Central memory CD8-positive, alpha-beta T cell (primary cell): ENCODE results near the gene YIPF3.
"Not testable (repeated sequence)": the region's sequence is repeated elsewhere in the genome, so short reads cannot be mapped to it uniquely, and the experiment has no call there.

Experiments used
- ATAC-seq: fragments of 150-1000 bp; cut with Tn5 transposase; replicated peaks from 2 replicates; pipeline ENCODE4 v1.10.0; 2022; ENCODE audit warnings: mild to moderate bottlenecking, moderate FRiP score, moderate number of reproducible peaks; ENCODE audit not compliant: poor library complexity, severe bottlenecking; ENCODE audit errors: extremely low read depth
- DNase-seq, 2 donors: peaks; one replicate each; pipeline ENCODE4 v3.0.0; 2021; ENCODE audit warnings: low spot score in 2 of 2
- H3K27ac Mint-ChIP-seq: one replicate; pipeline ENCODE4 v1.8.0; 2022; ENCODE audit warnings: low read depth, mild to moderate bottlenecking, moderate library complexity, mixed read lengths
- H3K27me3 Mint-ChIP-seq: one replicate; pipeline ENCODE4 v1.8.0; 2022; ENCODE audit warnings: mixed read lengths
- H3K36me3 Mint-ChIP-seq: one replicate; pipeline ENCODE4 v1.8.0; 2022; ENCODE audit warnings: mild to moderate bottlenecking, moderate library complexity, mixed read lengths; ENCODE audit not compliant: insufficient read depth
- H3K4me1 Mint-ChIP-seq: one replicate; pipeline ENCODE4 v1.8.0; 2022; ENCODE audit warnings: mixed read lengths
- H3K4me3 Mint-ChIP-seq: one replicate; pipeline ENCODE4 v1.8.0; 2022; ENCODE audit warnings: mild to moderate bottlenecking, moderate library complexity, mixed read lengths
- H3K9me3 Mint-ChIP-seq: one replicate; pipeline ENCODE4 v1.8.0; 2022; ENCODE audit warnings: mixed read lengths

YIPF3 gene

GRCh38 chr6:43506667-43507471 is 9.9 kb downstream of the YIPF3 start:
- peak; percentile 79 for ATAC-seq
- H3K9me3 Mint-ChIP-seq = no peaks in the 10 kb centered on the region
- no peak overlapping the region for H3K4me3 Mint-ChIP-seq
- H3K27me3 Mint-ChIP-seq = peaks cover 22% of the 10 kb centered on the region
- DNase-seq = peak; percentile 73 to 81
- H3K4me1 Mint-ChIP-seq = peaks cover 32% of the 10 kb centered on the region
- H3K27ac Mint-ChIP-seq = peak overlapping the region; percentile 71
- H3K36me3 Mint-ChIP-seq = peaks cover 17% of the 10 kb centered on the region

- no peak overlapping the region for H3K4me3 Mint-ChIP-seq
- H3K27ac Mint-ChIP-seq = peak overlapping the region; percentile 71
- no peaks in the 10 kb centered on the region for H3K9me3 Mint-ChIP-seq
- ATAC-seq = peak; percentile 4
- peaks cover 16% of the 10 kb centered on the region for H3K36me3 Mint-ChIP-seq
- no peak for DNase-seq
- H3K4me1 Mint-ChIP-seq = peaks cover 26% of the 10 kb centered on the region
- peaks cover 22% of the 10 kb centered on the region for H3K27me3 Mint-ChIP-seq
Observed at GRCh38 chr6:43506171-43506570, 10.6 kb downstream of the YIPF3 start.

- H3K36me3 Mint-ChIP-seq = peaks cover 20% of the 10 kb centered on the region
- no peak for ATAC-seq
- H3K27me3 Mint-ChIP-seq = peaks cover 22% of the 10 kb centered on the region
- H3K4me3 Mint-ChIP-seq = no peak overlapping the region
- H3K9me3 Mint-ChIP-seq = no peaks in the 10 kb centered on the region
- DNase-seq = no peak
- H3K27ac Mint-ChIP-seq = peak overlapping the region; percentile 71
- peaks cover 25% of the 10 kb centered on the region for H3K4me1 Mint-ChIP-seq
Observed at GRCh38 chr6:43505718-43506117, 11.0 kb downstream of the YIPF3 start.

GRCh38 chr6:43504756-43505593 is 11.8 kb downstream of the YIPF3 start:
- Mint-ChIP-seq H3K9me3 (no peaks in the 10 kb centered on the region), H3K36me3 (peaks cover 23% of the 10 kb centered on the region), H3K27ac (no peak overlapping the region), H3K27me3 (peaks cover 22% of the 10 kb centered on the region), H3K4me1 (peaks cover 25% of the 10 kb centered on the region), H3K4me3 (no peak overlapping the region)
- ATAC-seq (no peak), DNase-seq (no peak)

- no peak for ATAC-seq
- H3K9me3 Mint-ChIP-seq = no peaks in the 10 kb centered on the region
- peaks cover 10% of the 10 kb centered on the region for H3K27me3 Mint-ChIP-seq
- H3K36me3 Mint-ChIP-seq = peaks cover 26% of the 10 kb centered on the region
- H3K27ac Mint-ChIP-seq = peak overlapping the region; percentile 35
- H3K4me3 Mint-ChIP-seq = no peak overlapping the region
- H3K4me1 Mint-ChIP-seq = peaks cover 15% of the 10 kb centered on the region
- DNase-seq = no peak
Observed at GRCh38 chr6:43503443-43503842, 13.3 kb downstream of the YIPF3 start.

- no peak for ATAC-seq
- peaks cover 2% of the 10 kb centered on the region for H3K27me3 Mint-ChIP-seq
- no peak overlapping the region for H3K4me3 Mint-ChIP-seq
- peaks cover 11% of the 10 kb centered on the region for H3K4me1 Mint-ChIP-seq
- peaks cover 28% of the 10 kb centered on the region for H3K36me3 Mint-ChIP-seq
- H3K27ac Mint-ChIP-seq = peak overlapping the region; percentile 35
- DNase-seq = no peak
- no peaks in the 10 kb centered on the region for H3K9me3 Mint-ChIP-seq
Observed at GRCh38 chr6:43502666-43503065, 14.1 kb downstream of the YIPF3 start.

- H3K4me3 Mint-ChIP-seq = no peak overlapping the region
- H3K36me3 Mint-ChIP-seq = peaks cover 30% of the 10 kb centered on the region
- peaks cover 3% of the 10 kb centered on the region for H3K4me1 Mint-ChIP-seq
- H3K27ac Mint-ChIP-seq = peak overlapping the region; percentile 41
- ATAC-seq = no peak
- no peaks in the 10 kb centered on the region for H3K9me3 Mint-ChIP-seq
- no peaks in the 10 kb centered on the region for H3K27me3 Mint-ChIP-seq
- DNase-seq = no peak
Observed at GRCh38 chr6:43500921-43501320, 15.8 kb downstream of the YIPF3 start.

- peaks cover 14% of the 10 kb centered on the region for H3K4me1 Mint-ChIP-seq
- H3K27me3 Mint-ChIP-seq = no peaks in the 10 kb centered on the region
- no peaks in the 10 kb centered on the region for H3K9me3 Mint-ChIP-seq
- H3K27ac Mint-ChIP-seq = no peak overlapping the region
- H3K36me3 Mint-ChIP-seq = peaks cover 28% of the 10 kb centered on the region
- H3K4me3 Mint-ChIP-seq = no peak overlapping the region
- ATAC-seq (no peak), DNase-seq (no peak)
Observed at GRCh38 chr6:43499028-43499815, 17.5 kb downstream of the YIPF3 start.

GRCh38 chr6:43498291-43498690 is 18.4 kb downstream of the YIPF3 start:
- not testable (repeated sequence) for ATAC-seq, H3K27me3 Mint-ChIP-seq, DNase-seq, H3K4me3 Mint-ChIP-seq, H3K9me3 Mint-ChIP-seq, H3K27ac Mint-ChIP-seq
- Mint-ChIP-seq H3K36me3 (peaks cover 21% of the 10 kb centered on the region), H3K4me1 (peaks cover 21% of the 10 kb centered on the region)

- DNase-seq (no peak), ATAC-seq (no peak)
- H3K36me3 Mint-ChIP-seq = peaks cover 21% of the 10 kb centered on the region
- no peaks in the 10 kb centered on the region for H3K9me3 Mint-ChIP-seq
- no peaks in the 10 kb centered on the region for H3K27me3 Mint-ChIP-seq
- H3K4me1 Mint-ChIP-seq = peaks cover 26% of the 10 kb centered on the region
- H3K27ac Mint-ChIP-seq = no peak overlapping the region
- no peak overlapping the region for H3K4me3 Mint-ChIP-seq
Observed at GRCh38 chr6:43497689-43498088, 19.0 kb downstream of the YIPF3 start.

- DNase-seq = no peak
- Mint-ChIP-seq H3K4me3 (no peak overlapping the region), H3K27me3 (no peaks in the 10 kb centered on the region), H3K27ac (no peak overlapping the region), H3K9me3 (no peaks in the 10 kb centered on the region), H3K36me3 (peaks cover 20% of the 10 kb centered on the region), H3K4me1 (peaks cover 31% of the 10 kb centered on the region)
- ATAC-seq = no peak
Observed at GRCh38 chr6:43497129-43497396, 19.7 kb downstream of the YIPF3 start.

- H3K4me3 Mint-ChIP-seq = no peak overlapping the region
- no peaks in the 10 kb centered on the region for H3K27me3 Mint-ChIP-seq
- peaks cover 20% of the 10 kb centered on the region for H3K36me3 Mint-ChIP-seq
- peaks cover 31% of the 10 kb centered on the region for H3K4me1 Mint-ChIP-seq
- H3K27ac Mint-ChIP-seq = no peak overlapping the region
- ATAC-seq (no peak), DNase-seq (no peak)
- no peaks in the 10 kb centered on the region for H3K9me3 Mint-ChIP-seq
Observed at GRCh38 chr6:43496370-43497128, 20.2 kb downstream of the YIPF3 start.
